ENCODE results near the gene NKTR.
A peak's percentile ranks its signal among the peaks of the same experiment; 100 is the strongest.
"Not testable (repeated sequence)": the region's sequence is repeated elsewhere in the genome, so short reads cannot be mapped to it uniquely, and the experiment has no call there.

Gene NKTR

DNA sequence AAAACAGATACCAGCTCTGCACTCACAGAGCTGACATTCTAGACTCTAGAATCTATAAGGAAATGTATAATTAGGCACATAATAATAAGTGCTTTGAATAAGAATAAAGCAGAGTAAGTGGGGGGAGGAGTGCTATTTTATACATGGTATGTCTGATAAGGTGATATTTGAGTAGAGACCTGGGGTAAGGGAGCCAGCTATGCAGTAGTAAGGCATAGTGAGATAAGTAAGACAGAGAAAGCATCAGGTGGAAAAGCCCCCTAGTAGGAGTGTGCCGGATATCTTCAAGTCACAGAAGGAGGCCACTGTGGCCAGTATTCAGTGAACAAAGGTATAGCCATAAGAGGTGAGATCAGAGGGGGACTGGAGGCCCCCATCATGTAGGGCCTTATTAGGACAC, 6.9 kb upstream of the NKTR start:
- DNase-seq (ENCODE audit: insufficient read length, low spot score), result no peak
- FAIRE-seq, result no peak

GRCh38 chr3:42595682-42596081, 4.8 kb upstream of the NKTR start:
- FAIRE-seq, result no peak

DNA sequence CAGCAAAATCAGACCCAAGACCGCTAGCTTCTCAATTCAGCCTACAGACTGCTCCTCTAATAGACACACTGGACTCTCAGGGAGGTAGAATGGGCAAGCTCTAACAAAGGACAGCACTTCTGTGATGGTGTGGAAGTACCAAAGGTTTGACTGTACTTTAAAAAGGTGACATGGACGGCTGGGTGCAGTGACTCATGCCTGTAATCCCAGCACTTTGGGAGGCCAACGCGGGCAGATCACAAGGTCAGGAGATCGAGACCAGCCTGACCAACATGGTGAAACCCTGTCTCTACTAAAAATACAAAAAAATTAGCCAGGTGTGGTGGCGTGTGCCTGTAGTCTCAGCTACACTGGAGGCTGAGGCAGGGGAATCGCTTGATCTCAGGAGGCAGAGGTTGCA, 3.4 kb upstream of the NKTR start:
- not testable (repeated sequence) for FAIRE-seq

More at GRCh38 chr3:42595682-42596081, 4.8 kb upstream of the NKTR start:
- DNase-seq (ENCODE audit: insufficient read length, low spot score), result no peak

GRCh38 chr3:42600958-42601675, 631 bp downstream of the NKTR start:
- DNase-seq (ENCODE audit: insufficient read length, low spot score) (peak; percentile 41), FAIRE-seq (no peak)

More for the DNA sequence above, 3.4 kb upstream of the NKTR start:
- DNase-seq (ENCODE audit: insufficient read length, low spot score), result not testable (repeated sequence)

- FAIRE-seq (no peak), DNase-seq (ENCODE audit: insufficient read length, low spot score) (no peak)
Measured at GRCh38 chr3:42601896-42602581, 1.6 kb downstream of the NKTR start.

GRCh38 chr3:42602961-42603360, 2.5 kb downstream of the NKTR start:
- DNase-seq (ENCODE audit: insufficient read length, low spot score), result no peak
- FAIRE-seq, result no peak

DNA sequence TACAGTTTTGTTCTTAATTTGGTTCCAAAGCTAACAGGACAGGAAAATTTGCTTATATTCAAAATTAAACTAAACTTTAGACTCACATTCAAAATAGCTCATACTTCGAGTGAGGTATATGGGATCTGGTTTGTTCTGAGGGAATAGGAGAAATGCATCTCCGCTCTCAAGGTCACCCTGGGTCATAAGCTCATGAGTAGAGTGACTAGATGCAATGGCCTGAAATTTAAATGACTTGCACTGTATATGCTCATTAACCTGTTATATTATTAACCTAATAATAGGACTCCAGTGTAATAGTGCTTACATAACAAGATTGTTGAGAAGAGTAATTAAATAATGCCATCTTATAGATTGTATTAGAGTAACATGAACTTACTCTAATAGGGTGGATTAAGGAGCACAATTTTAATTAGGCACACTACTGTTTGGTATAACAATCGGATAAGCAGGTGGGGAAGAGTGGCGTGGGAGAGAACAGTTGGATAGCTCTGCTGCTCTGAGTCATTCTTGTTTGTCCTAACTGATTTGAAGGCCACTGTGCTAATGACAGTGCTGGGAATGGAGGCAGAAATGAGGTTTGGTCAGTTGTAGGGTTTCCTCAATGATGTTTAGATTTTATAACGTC, 5.2 kb downstream of the NKTR start:
- DNase-seq (ENCODE audit: insufficient read length, low spot score), result no peak
- FAIRE-seq, result no peak

- no peak for FAIRE-seq
- no peak for DNase-seq (ENCODE audit: insufficient read length, low spot score)
Measured at GRCh38 chr3:42608581-42608980, 8.1 kb downstream of the NKTR start.

DNA sequence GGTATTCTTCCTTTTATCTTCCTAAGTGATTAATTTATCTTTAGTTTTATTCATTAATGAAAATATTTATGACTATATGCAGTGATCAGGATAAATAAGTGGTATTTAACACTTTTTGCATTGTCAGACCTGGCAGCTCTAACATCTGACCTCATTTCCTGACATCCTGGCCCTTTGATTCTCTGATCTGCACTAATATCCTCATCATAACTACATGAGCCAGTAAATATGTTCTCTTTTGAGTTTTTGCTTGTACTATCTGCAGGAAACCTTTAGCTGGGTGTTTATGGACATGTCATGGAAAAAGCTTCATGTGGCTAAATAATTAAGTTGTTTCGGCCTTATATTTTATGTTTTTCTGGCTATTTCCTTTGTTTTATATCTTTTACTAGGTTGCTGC, 10.5 kb downstream of the NKTR start:
- FAIRE-seq (no peak), DNase-seq (ENCODE audit: insufficient read length, low spot score) (no peak)

DNA sequence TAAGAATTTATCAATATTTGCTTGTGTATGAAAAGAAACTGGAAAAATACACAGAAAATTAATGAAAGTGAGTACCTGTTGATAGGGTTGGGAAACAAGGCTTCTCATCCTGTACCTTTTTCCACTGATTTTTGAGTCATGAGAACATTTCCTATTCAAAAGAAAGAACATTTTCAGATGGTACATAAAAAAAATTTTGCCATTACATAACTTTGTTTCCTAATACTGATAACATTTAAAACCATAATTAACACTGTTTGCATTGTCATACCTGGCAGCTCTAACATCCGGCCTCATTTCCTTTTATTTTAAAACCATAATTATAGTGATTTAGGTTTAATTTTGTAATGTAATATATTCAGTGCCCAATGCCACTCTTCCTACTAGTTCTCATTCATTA, 11.7 kb downstream of the NKTR start:
- no peak for FAIRE-seq
- no peak for DNase-seq (ENCODE audit: insufficient read length, low spot score)

GRCh38 chr3:42612928-42613327, 12.4 kb downstream of the NKTR start:
- DNase-seq (ENCODE audit: insufficient read length, low spot score) (no peak), FAIRE-seq (no peak)

DNA sequence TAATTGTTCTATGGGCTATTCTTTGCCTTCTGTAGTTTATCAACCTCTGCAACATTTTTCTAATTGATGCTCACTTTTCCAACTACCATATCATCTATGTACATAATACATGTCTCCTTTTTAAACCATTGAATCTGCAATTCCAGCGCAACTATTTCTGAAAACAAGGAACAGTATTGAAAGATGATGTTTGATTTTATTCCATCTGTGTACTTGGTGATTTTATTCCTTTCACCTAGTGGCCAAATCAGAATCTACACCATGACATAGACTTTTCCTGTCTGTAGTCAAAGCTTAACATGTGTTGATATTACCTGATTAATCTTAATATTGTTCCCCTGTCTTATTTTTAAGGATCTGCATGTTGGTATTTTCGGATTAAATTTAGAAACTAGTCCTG, 13.0 kb downstream of the NKTR start:
- FAIRE-seq, result no peak
- DNase-seq (ENCODE audit: insufficient read length, low spot score), result no peak

GRCh38 chr3:42631620-42632019, 31.1 kb downstream of the NKTR start:
- FAIRE-seq, result no peak
- DNase-seq (ENCODE audit: insufficient read length, low spot score), result no peak

GRCh38 chr3:42632146-42632545, 31.7 kb downstream of the NKTR start:
- no peak for FAIRE-seq
- no peak for DNase-seq (ENCODE audit: insufficient read length, low spot score)

GRCh38 chr3:42633544-42633943, 33.1 kb downstream of the NKTR start:
- no peak for DNase-seq (ENCODE audit: insufficient read length, low spot score)
- no peak for FAIRE-seq

- DNase-seq (ENCODE audit: insufficient read length, low spot score), result no peak
- no peak for FAIRE-seq
Measured at GRCh38 chr3:42635111-42635510, 34.6 kb downstream of the NKTR start.

DNA sequence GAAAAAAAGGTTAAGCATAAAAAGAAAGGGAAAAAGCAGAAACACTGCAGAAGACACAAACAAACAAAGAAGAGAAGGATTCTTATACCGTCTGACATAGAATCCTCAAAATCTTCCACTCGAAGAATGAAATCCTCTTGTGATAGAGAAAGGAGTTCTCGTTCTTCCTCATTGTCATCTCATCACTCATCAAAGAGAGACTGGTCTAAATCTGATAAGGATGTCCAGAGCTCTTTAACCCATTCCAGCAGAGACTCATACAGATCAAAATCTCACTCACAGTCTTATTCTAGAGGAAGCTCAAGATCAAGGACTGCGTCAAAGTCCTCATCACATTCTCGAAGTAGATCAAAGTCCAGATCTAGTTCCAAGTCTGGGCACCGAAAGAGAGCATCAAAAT, 36.5 kb downstream of the NKTR start:
- DNase-seq (ENCODE audit: insufficient read length, low spot score), result no peak
- no peak for FAIRE-seq

DNA sequence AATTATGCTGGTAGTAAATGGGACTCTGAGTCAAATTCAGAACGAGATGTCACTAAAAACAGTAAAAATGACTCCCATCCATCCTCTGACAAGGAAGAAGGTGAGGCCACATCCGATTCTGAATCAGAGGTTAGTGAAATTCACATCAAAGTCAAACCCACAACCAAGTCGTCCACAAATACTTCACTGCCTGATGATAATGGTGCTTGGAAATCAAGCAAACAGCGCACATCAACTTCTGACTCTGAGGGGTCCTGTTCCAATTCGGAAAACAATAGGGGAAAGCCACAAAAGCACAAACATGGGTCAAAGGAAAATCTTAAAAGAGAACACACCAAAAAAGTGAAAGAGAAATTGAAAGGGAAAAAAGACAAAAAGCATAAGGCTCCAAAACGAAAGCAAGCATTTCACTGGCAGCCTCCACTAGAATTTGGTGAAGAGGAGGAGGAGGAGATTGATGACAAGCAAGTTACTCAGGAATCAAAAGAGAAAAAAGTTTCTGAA, 37.9 kb downstream of the NKTR start:
- FAIRE-seq, result no peak
- DNase-seq (ENCODE audit: insufficient read length, low spot score), result no peak

DNA sequence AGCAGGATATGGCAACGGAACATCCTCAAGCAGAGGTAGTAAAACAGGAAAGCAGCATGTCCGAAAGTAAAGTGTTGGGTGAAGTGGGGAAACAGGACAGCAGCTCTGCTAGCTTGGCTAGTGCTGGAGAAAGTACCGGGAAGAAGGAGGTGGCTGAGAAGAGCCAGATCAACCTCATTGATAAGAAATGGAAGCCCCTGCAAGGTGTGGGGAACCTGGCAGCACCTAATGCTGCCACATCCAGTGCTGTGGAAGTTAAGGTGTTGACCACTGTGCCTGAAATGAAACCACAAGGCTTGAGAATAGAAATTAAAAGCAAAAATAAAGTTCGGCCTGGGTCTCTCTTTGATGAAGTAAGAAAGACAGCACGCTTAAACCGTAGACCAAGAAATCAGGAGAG, 38.7 kb downstream of the NKTR start:
- DNase-seq (ENCODE audit: insufficient read length, low spot score) (no peak), FAIRE-seq (no peak)

DNA sequence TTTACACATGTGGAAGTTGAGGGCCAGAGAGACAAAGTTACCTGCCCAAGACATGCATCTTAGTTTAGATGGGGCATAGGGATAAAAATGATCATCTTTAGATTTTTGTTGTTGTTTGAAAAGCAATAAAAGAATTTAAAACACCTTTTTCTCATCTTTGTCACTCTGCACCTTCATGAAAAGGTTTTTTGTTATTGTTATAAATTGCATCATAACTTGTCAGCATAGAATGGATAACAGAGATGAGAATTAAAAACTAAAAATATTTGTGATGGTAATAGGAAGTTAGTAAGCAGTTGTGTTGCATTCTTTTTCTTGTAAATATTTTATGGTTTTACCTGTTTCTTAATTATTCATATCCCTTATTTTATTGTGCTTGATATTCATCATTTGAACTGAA, 39.6 kb downstream of the NKTR start:
- DNase-seq (ENCODE audit: insufficient read length, low spot score) (no peak), FAIRE-seq (no peak)

DNA sequence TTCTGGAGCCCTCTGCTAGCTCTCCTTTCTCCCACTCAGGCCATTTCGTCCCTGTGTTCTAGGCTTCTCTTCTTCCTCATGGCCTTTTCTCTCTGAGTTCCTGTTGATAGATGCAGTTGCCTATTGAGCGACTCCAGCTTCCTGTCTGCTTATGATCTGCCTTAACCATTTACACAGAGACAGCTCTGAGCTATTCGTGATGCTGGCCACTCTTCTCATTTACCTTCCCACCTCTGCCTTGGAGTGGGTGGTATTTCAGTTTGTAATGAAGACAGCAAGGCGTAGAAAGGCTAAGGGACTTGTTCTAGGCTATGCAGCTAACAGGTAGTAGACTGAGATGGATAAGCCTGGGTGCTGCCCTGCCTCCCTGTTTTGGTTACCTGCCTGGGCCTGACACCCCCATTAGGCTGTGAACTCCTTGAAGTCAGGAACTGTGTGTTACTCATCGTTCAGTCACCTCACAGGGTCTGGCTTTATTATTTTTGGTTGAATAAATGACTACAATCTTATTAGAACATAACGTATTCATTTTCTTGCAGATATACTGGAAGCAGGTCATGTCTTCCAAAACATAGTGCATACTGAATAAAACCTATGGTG, 40.4 kb downstream of the NKTR start:
- FAIRE-seq (no peak), DNase-seq (ENCODE audit: insufficient read length, low spot score) (no peak)
